Endothelial cell of umbilical vein (primary cell): ENCODE data around the gene RNF125. TPM values are rescaled to one million over a fixed set of nuclear protein-coding genes. Genes with fewer than 3 reads are reported as not detected.

Source experiments
- Bru-seq: library from RNA; stranded (reverse); fragments of 400-500 nt; gene quantifications from one replicate; lab custom pipeline; 2021; lab: Mats Ljungman, UMichigan
- BruChase-seq, 2 experiments: library from RNA; stranded (reverse); fragments of 400-500 nt; gene quantifications; one replicate each; lab custom pipeline; 2021; lab: Mats Ljungman, UMichigan
- BruUV-seq: library from RNA; stranded (reverse); fragments of 400-500 nt; replicated peaks from 2 replicates; lab custom pipeline; 2021; lab: Mats Ljungman, UMichigan
- CTCF ChIA-PET: fragments of 300-600, 350-600 bp; sonication (Branson Sonifier 250); formaldehyde crosslinking; loops from one replicate; lab custom pipeline; 2021; ENCODE audit warnings: antibody characterized with exemption, inconsistent platforms; lab: Charles Lee
- POLR2A ChIA-PET: fragments of 300-600, 350-600 bp; sonication (Branson Sonifier 250); formaldehyde crosslinking; loops from one replicate; lab custom pipeline; 2021; ENCODE audit warnings: antibody characterized with exemption, inconsistent platforms; lab: Charles Lee
- DNase-seq: peaks from one replicate; pipeline ENCODE4 v3.0.0-alpha.2; 2011; ENCODE audit warnings: low read depth, low spot score
- FAIRE-seq: peaks from 2 replicates; lab custom pipeline; 2011; peaks lifted over from hg19 to GRCh38; lab: Jason Lieb, UNC
- H2AFZ ChIP-seq: 2 replicates; pipeline ENCODE4 v1.6.0; 2012; ENCODE audit warnings: low read depth, low read length, control low read depth, inconsistent platforms
- H3K27ac ChIP-seq: 2 replicates; pipeline ENCODE4 v1.5.1; 2011; ENCODE audit warnings: low read depth, mild to moderate bottlenecking, control low read depth, low read length, moderate library complexity; ENCODE audit not compliant: insufficient read depth
- H3K27me3 ChIP-seq, 2 experiments: 2 replicates each; pipeline versions ENCODE4 v1.6.0 to v1.6.1; 2011; ENCODE audit warnings: low read length in 2 of 2, mixed read lengths in 1 of 2; ENCODE audit not compliant: control insufficient read depth in 2 of 2, insufficient read depth in 2 of 2
- H3K36me3 ChIP-seq, 2 experiments: 2 replicates in 1 of 2; 3 replicates in 1 of 2; pipeline ENCODE4 v1.5.1; 2011; ENCODE audit warnings: low read length in 2 of 2, mild to moderate bottlenecking in 1 of 2, moderate library complexity in 1 of 2; ENCODE audit not compliant: control insufficient read depth in 2 of 2, insufficient read depth in 2 of 2; ENCODE audit errors: extremely low read depth in 1 of 2
- H3K4me1 ChIP-seq: 3 replicates; pipeline ENCODE4 v1.5.1; 2011; ENCODE audit warnings: mild to moderate bottlenecking, low read length; ENCODE audit not compliant: control insufficient read depth, insufficient read depth; ENCODE audit errors: extremely low read depth
- H3K4me2 ChIP-seq: 2 replicates; pipeline ENCODE4 v1.6.1; 2011; ENCODE audit warnings: low read length, control low read depth, mixed read lengths; ENCODE audit not compliant: insufficient read depth
- H3K4me3 ChIP-seq, 3 experiments: fragments of 200-600 bp in 1 of 3; sonication (generic), shearing (Covaris generic) in 1 of 3; replicated peaks in 1 of 3; 2 replicates each; pipeline ENCODE4 v1.5.1; 2011 to 2016; ENCODE audit warnings: control low read depth in 3 of 3, low read length in 3 of 3, mild to moderate bottlenecking in 2 of 3, inconsistent platforms in 1 of 3, low read depth in 1 of 3, moderate library complexity in 1 of 3; ENCODE audit not compliant: insufficient read depth in 1 of 3
- H3K79me2 ChIP-seq: 2 replicates; pipeline ENCODE4 v1.6.0; 2012; ENCODE audit warnings: low read length, inconsistent platforms; ENCODE audit not compliant: control insufficient read depth, insufficient read depth
- H3K9ac ChIP-seq: replicated peaks from 2 replicates; pipeline ENCODE3; 2011; ENCODE audit warnings: low read length, control low read depth; ENCODE audit not compliant: insufficient read depth; ENCODE audit errors: extremely low read depth
- H3K9me1 ChIP-seq: replicated peaks from 3 replicates; pipeline ENCODE4 v1.6.0; 2011; ENCODE audit warnings: mild to moderate bottlenecking, low read length; ENCODE audit not compliant: control insufficient read depth, insufficient read depth; ENCODE audit errors: extremely low read depth
- H3K9me3 ChIP-seq: replicated peaks from 2 replicates; pipeline ENCODE4 v1.5.1; 2012; ENCODE audit warnings: low read length, inconsistent platforms; ENCODE audit not compliant: control insufficient read depth, insufficient read depth
- H4K20me1 ChIP-seq: replicated peaks from 2 replicates; pipeline ENCODE3; 2011; ENCODE audit warnings: mild to moderate bottlenecking, low read length; ENCODE audit not compliant: control insufficient read depth, insufficient read depth; ENCODE audit errors: extremely low read depth
- CTCF ChIP-seq, 2 donors: IDR thresholded peaks; 1 replicate in 1 of 2; 2 replicates in 1 of 2; pipeline ENCODE4 v1.5.1; 2011; ENCODE audit warnings: low read length in 2 of 2, mild to moderate bottlenecking in 2 of 2, moderate library complexity in 2 of 2, control low read depth in 1 of 2, inconsistent platforms in 1 of 2, low read depth in 1 of 2; ENCODE audit not compliant: insufficient read depth in 1 of 2; ENCODE audit errors: extremely low read depth in 1 of 2
- EZH2 ChIP-seq: IDR thresholded peaks from 2 replicates; pipeline ENCODE4 v1.6.1; 2012; ENCODE audit warnings: borderline replicate concordance, low read depth, mild to moderate bottlenecking, moderate library complexity, low read length, inconsistent platforms; ENCODE audit not compliant: severe bottlenecking
- FOS ChIP-seq: IDR thresholded peaks from 2 replicates; pipeline ENCODE4 v1.6.1; 2011; ENCODE audit warnings: mild to moderate bottlenecking, low read length, moderate library complexity, borderline replicate concordance; ENCODE audit not compliant: insufficient read depth
- GATA2 ChIP-seq: IDR thresholded peaks from 2 replicates; pipeline ENCODE4 v1.7.0; 2011; ENCODE audit warnings: low read depth, mild to moderate bottlenecking, moderate library complexity, mixed read lengths, low read length; ENCODE audit not compliant: insufficient read length, insufficient read depth
- JUN ChIP-seq: IDR thresholded peaks from 2 replicates; pipeline ENCODE4 v1.6.1; 2011; ENCODE audit warnings: borderline replicate concordance, low read depth; ENCODE audit not compliant: insufficient read length, insufficient read depth
- MYC ChIP-seq: IDR thresholded peaks from one replicate; pipeline ENCODE4 v1.6.1; 2011; ENCODE audit warnings: mild to moderate bottlenecking, low read depth, low read length
- POLR2A ChIP-seq: IDR thresholded peaks from 2 replicates; pipeline ENCODE4 v1.6.1; 2012; ENCODE audit warnings: low read depth, mild to moderate bottlenecking, control low read depth, low read length
- POLR2AphosphoS5 ChIP-seq: IDR thresholded peaks from 2 replicates; pipeline ENCODE4 v1.6.1; 2012; ENCODE audit warnings: low read depth, mild to moderate bottlenecking, control low read depth, low read length, moderate library complexity; ENCODE audit not compliant: insufficient read depth
- dilution Hi-C: fragments of 300-500 bp; cut with MboI; formaldehyde crosslinking; loops from one replicate; pipeline ENCODE4 v1.15.0; 2019; ENCODE audit warnings: low sequenced_read_pairs; ENCODE audit not compliant: extremely low pct_ligation_motif_present
- intact Hi-C: fragments of 100-400 bp; cut with micrococcal nuclease; formaldehyde crosslinking; loops from one replicate; pipeline ENCODE4 v1.10.0; 2022
- long read RNA-seq: library from polyadenylated mRNA; stranded (forward); transcript quantifications from one replicate; pipeline ENCODE4 v2.0.0, GENCODE V29; 2021
- polyA minus RNA-seq, 3 experiments: library from RNA; depleted of rRNA, polyadenylated mRNA; stranded (reverse); fragments of >200 nt; gene quantifications; 1 replicate in 1 of 3; 2 replicates in 2 of 3; pipeline ENCODE4 v1.2.3, GENCODE V29; 2011
- polyA plus RNA-seq, 4 experiments: library from polyadenylated mRNA; depleted of rRNA in 3 of 4; stranded (reverse) in 3 of 4; unstranded in 1 of 4; fragments of >200 nt; gene quantifications; 2 replicates each; pipeline versions ENCODE4 v1.2.1 to v1.2.3, GENCODE V29; 2011 to 2012; ENCODE audit warnings: missing spikeins in 1 of 4
- total RNA-seq: library from RNA; stranded (reverse); gene quantifications from 2 replicates; pipeline ENCODE4 v1.2.3, GENCODE V29; 2021
- TF ChIP-seq, protein P1 (sequence below): IDR thresholded peaks from 2 replicates; pipeline ENCODE4 v1.6.1; 2011; ENCODE audit not compliant: insufficient read depth, insufficient read length

RNF125 gene
- 0.92 and 1.3 TPM in 2 replicates for total RNA-seq
- 0.40 and 0.73 TPM in 2 replicates for polyA plus RNA-seq
- polyA plus RNA-seq (2011; cell fraction: cytosol; rRNA removed), result 0.39 and 0.48 TPM in 2 replicates
- 0.34 and 0.43 TPM in 2 replicates for polyA plus RNA-seq (2011; cell fraction: nucleus; rRNA removed)
- polyA plus RNA-seq (2012), result 0.08 and 0.21 TPM in 2 replicates
- 0.19 and 0.49 TPM in 2 replicates for polyA minus RNA-seq
- polyA minus RNA-seq (2011; cell fraction: cytosol; rRNA and poly(A)+ RNA removed), result 5.7 TPM
- polyA minus RNA-seq (2011; cell fraction: nucleus; rRNA and poly(A)+ RNA removed), result 0.29 and 0.87 TPM in 2 replicates
- Bru-seq, nascent RNA, result percentile 40 among the genes with signal in this experiment
- BruChase-seq, experiment 1, labeled RNA remaining after a 6-hour chase, result percentile 38 among the genes with signal in this experiment
- percentile 54 among the genes with signal in this experiment for BruChase-seq, experiment 2, labeled RNA remaining after a 2-hour chase
- long read RNA-seq, full-length matches to known transcripts, result 2 of 2 reads
- long read RNA-seq, partial matches to known transcripts, result 0 of 2 reads
- long read RNA-seq, other reads (novel, unspliced or antisense), result 0 of 2 reads

DNA sequence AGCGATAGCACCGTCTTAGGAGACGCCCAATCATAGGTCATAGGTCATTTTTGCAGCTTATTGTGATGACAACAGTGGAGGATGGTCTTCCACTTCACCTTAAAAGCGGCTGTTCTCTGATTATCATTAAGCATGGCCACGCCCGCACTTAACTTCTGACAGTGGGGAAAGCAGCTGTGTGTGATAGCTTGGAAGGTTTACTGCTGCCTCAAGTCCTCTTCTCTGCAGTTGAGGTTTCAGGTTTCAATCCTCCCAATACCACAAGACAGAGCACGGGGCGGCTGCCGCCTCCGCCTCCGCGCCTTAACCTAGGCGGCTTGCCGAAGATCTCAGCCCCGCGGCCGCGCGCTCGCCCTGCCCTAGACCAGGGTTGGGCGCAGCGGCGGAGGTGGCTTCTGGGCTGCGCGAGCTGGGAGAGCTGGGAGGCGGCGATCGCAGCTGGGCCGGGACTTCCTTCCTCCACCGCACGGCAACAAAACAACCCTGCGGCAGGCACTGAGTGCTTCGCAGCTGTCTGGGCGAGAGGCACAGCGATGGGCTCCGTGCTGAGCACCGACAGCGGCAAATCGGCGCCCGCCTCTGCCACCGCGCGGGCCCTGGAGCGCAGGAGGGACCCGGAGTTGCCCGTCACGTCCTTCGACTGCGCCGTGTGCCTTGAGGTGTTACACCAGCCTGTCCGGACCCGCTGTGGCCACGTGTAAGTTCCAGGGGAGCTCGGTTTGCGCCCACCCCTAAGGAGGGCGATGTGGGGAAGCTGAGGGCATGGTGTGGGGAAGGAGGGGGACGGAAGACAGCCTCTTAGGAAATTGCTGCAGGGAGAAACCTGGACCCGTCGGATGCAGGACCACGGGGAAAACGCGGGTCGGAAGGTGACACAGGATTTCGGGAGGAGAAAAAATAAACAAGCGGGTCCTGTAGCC, at the start of gene RNF125:
Gene RNF125, plus strand, starts transcription at position 495 of the 920 bp plus-strand sequence. Its CDS starts 39 bp downstream, at position 534.
- Histone ChIP-seq H2AFZ (peak within 1 kb of the TSS; percentile 58), H3K79me2 (no peaks in the 10 kb centered on the region), H3K36me3 (no peaks in the 10 kb centered on the region), H3K9me3 (no peaks in the 10 kb centered on the region), H3K27me3 (peaks cover 1 to 2% of the 10 kb centered on the region in 2 experiments), H3K9me1 (no peaks in the 10 kb centered on the region), H3K27ac (no peak within 1 kb of the TSS), H4K20me1 (no peaks in the 10 kb centered on the region), H3K9ac (no peak within 1 kb of the TSS), H3K4me1 (peaks cover 11% of the 10 kb centered on the region), H3K4me2 (peak within 1 kb of the TSS; percentile 79), H3K4me3 (peak within 1 kb of the TSS; percentile 34 to 57 (median 42))
- DNase-seq, result peak; percentile 69
- intact Hi-C loops (loop anchor here (1.0 to 5.0 kb wide), 5 partner anchors 54 to 119 kb away; partner anchors contain the start of gene TRAPPC8), dilution Hi-C loops (no loop called here)
- ChIA-PET CTCF (interaction anchor here (1.0 to 2.1 kb wide), 5 partner anchors 32 to 139 kb away, joined by 4 to 8 read pairs (median 6); no protein-coding TSS in a partner anchor), POLR2A (no interaction called here)
- no TSS peak for BruUV-seq
- FAIRE-seq, result peak; percentile 81
- no peak for TF ChIP-seq POLR2A

DNA sequence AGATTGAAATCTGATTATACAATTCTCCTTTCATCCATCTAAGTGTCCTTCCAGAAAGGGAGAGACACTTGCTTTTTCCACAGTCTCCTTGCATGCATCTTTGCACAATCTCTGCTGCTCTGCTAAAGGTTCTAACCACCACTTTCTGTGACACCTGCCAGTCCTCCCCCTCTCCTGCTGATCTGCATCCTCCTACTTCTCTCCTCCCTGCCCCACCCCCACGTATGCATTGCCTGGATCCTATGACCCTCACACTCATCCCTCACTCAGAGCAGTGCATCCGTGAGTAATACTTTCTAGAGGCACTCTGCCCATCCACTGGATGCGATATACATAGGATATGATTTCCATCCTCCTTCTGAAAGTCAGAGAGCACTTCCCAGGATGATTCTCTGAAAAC, 48.0 kb upstream of the RNF125 start:
- H3K9me1 ChIP-seq, result no peaks in the 10 kb centered on the region
- H3K9ac ChIP-seq, result no peak overlapping the region
- CTCF ChIA-PET, result interaction anchor here (1.2 to 1.9 kb wide), 3 partner anchors 14 to 102 kb away, joined by 3 to 5 read pairs (median 4); no protein-coding TSS in a partner anchor
- intact Hi-C loops (no loop called here), dilution Hi-C loops (no loop called here)
- H3K4me2 ChIP-seq, result no peak overlapping the region
- H3K4me1 ChIP-seq, result no peaks in the 10 kb centered on the region
- no peaks in the 10 kb centered on the region for H3K79me2 ChIP-seq
- H2AFZ ChIP-seq, result no peak overlapping the region
- no peak overlapping the region for H3K27ac ChIP-seq
- H4K20me1 ChIP-seq, result no peaks in the 10 kb centered on the region
- POLR2A ChIA-PET, result no interaction called here
- no peak overlapping the region for H3K4me3 ChIP-seq
- TF ChIP-seq EZH2 (no peak), CTCF (IDR thresholded peaks at IDR 0.05; ENCODE audit: extremely low read depth in 1 of 2, insufficient read depth in 1 of 2, low read depth in 1 of 2, low read length in 2 of 2) (no peak), MYC (no peak), FOS (no peak), GATA2 (no peak), POLR2AphosphoS5 (no peak), JUN (no peak), POLR2A (no peak)
- TF ChIP-seq, protein P1, sequence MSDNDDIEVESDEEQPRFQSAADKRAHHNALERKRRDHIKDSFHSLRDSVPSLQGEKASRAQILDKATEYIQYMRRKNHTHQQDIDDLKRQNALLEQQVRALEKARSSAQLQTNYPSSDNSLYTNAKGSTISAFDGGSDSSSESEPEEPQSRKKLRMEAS, result no peak
- no TSS peak for BruUV-seq
- DNase-seq (no peak), FAIRE-seq (no peak)
- H3K27me3 ChIP-seq, result peaks cover 0 to 2% of the 10 kb centered on the region in 2 experiments
- H3K36me3 ChIP-seq, result no peaks in the 10 kb centered on the region
- H3K9me3 ChIP-seq, result peaks cover 2% of the 10 kb centered on the region
